ENCODE data around the gene GATAD2B. TPM values are rescaled to one million over a fixed set of nuclear protein-coding genes. Genes with fewer than 3 reads are reported as not detected.

Gene GATAD2B
- total and polyA plus RNA-seq, 2 donors (not counting 1 experiment from before 2014, with no cell fraction given), result 4.8 to 5.2 TPM

DNA sequence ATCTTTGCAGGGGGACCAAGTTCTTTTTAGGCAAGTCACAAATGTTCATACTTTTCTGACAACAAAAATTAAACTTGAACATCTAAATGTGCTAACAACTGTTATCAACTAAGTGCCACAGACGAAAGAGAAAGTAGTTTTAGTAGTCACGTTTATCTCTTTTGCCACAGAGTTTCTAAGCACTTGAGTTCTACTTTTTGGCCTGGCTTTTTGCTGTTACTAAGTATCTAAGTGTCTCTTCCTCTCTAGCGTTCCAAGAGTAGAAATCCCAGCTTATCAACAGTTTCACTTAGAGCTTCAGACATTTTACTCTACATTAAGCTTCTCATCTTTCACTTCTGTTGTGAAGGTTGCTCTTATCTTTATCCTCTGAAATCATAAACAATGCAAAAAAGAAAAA is 34.2 kb downstream of the GATAD2B start:
- H3K4me1 ChIP-seq (ENCODE audit: control insufficient read depth, extremely low read depth, insufficient read depth, low read length), result no peaks in the 10 kb centered on the region
- H2AFZ ChIP-seq (ENCODE audit: low read length), result no peak overlapping the region
- peak overlapping the region; percentile 49 for H3K4me2 ChIP-seq (ENCODE audit: extremely low read depth, insufficient read depth, low read length)
- no peaks in the 10 kb centered on the region for H3K79me2 ChIP-seq (ENCODE audit: control insufficient read depth, insufficient read depth, low read length)
- no peak overlapping the region for H3K9ac ChIP-seq (ENCODE audit: insufficient read depth, low read length)
- no peaks in the 10 kb centered on the region for H3K9me3 ChIP-seq (ENCODE audit: control insufficient read depth, insufficient read depth, low read depth, low read length)
- H3K4me3 ChIP-seq (replicated peaks in 1 of 4; ENCODE audit: control extremely low read depth in 1 of 4, insufficient read depth in 1 of 4, low read depth in 3 of 4, low read length in 4 of 4), result peak overlapping the region in 2 of 4 experiments; percentile 14 to 23
- DNase-seq (ENCODE audit: low read depth in 2 of 2), result peak in 1 of 2 donors; percentile 20
- no peaks in the 10 kb centered on the region for H3K36me3 ChIP-seq (ENCODE audit: control insufficient read depth, insufficient read depth, low read length)
- TF ChIP-seq, protein P1, sequence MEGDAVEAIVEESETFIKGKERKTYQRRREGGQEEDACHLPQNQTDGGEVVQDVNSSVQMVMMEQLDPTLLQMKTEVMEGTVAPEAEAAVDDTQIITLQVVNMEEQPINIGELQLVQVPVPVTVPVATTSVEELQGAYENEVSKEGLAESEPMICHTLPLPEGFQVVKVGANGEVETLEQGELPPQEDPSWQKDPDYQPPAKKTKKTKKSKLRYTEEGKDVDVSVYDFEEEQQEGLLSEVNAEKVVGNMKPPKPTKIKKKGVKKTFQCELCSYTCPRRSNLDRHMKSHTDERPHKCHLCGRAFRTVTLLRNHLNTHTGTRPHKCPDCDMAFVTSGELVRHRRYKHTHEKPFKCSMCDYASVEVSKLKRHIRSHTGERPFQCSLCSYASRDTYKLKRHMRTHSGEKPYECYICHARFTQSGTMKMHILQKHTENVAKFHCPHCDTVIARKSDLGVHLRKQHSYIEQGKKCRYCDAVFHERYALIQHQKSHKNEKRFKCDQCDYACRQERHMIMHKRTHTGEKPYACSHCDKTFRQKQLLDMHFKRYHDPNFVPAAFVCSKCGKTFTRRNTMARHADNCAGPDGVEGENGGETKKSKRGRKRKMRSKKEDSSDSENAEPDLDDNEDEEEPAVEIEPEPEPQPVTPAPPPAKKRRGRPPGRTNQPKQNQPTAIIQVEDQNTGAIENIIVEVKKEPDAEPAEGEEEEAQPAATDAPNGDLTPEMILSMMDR (conservative IDR thresholded peaks at IDR 0.05 in 1 of 2, IDR thresholded peaks at IDR 0.05 in 1 of 2; ENCODE audit: low read depth in 1 of 2, low read length in 2 of 2), result no peak
- TF ChIP-seq EZH2 (IDR thresholded peaks at IDR 0.05; ENCODE audit: low read length, missing control alignments), result no peak
- H3K27ac ChIP-seq (ENCODE audit: insufficient read depth, low read length), result no peak overlapping the region
- no peaks in the 10 kb centered on the region for H3K27me3 ChIP-seq (ENCODE audit: control insufficient read depth, insufficient read depth, low read length)
- H4K20me1 ChIP-seq (ENCODE audit: control insufficient read depth, extremely low read depth, insufficient read depth, low read length), result no peaks in the 10 kb centered on the region

DNA sequence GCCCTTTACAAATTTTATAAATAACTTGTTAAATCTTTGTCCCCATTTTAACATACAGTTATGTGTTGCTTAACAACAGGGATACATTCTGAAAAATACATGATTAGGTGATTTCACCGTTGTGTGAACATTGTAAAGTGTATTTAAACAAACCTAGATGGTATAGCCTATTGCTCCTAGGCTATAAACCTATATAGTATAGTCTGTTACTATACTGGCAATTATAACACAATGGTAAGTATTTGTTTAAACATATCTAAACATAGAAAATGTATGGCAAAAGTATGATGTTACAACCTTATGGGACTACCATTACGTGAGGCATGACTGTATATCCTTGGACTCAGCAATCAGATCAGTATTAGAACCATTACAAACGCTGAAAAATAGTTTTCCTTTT is 36.6 kb downstream of the GATAD2B start:
- H3K9me3 ChIP-seq (ENCODE audit: control insufficient read depth, insufficient read depth, low read depth, low read length), result no peaks in the 10 kb centered on the region
- no peak overlapping the region for H3K9ac ChIP-seq (ENCODE audit: insufficient read depth, low read length)
- H3K4me3 ChIP-seq (replicated peaks in 1 of 4; ENCODE audit: control extremely low read depth in 1 of 4, insufficient read depth in 1 of 4, low read depth in 3 of 4, low read length in 4 of 4), result no peak overlapping the region
- H3K79me2 ChIP-seq (ENCODE audit: control insufficient read depth, insufficient read depth, low read length), result peaks cover 6% of the 10 kb centered on the region
- TF ChIP-seq, protein P1 (conservative IDR thresholded peaks at IDR 0.05 in 1 of 2, IDR thresholded peaks at IDR 0.05 in 1 of 2; ENCODE audit: low read depth in 1 of 2, low read length in 2 of 2), result no peak
- no peak for TF ChIP-seq EZH2 (IDR thresholded peaks at IDR 0.05; ENCODE audit: low read length, missing control alignments)
- H3K4me1 ChIP-seq (ENCODE audit: control insufficient read depth, extremely low read depth, insufficient read depth, low read length), result peaks cover 3% of the 10 kb centered on the region
- H4K20me1 ChIP-seq (ENCODE audit: control insufficient read depth, extremely low read depth, insufficient read depth, low read length), result no peaks in the 10 kb centered on the region
- H3K27me3 ChIP-seq (ENCODE audit: control insufficient read depth, insufficient read depth, low read length), result no peaks in the 10 kb centered on the region
- no peak overlapping the region for H3K27ac ChIP-seq (ENCODE audit: insufficient read depth, low read length)
- no peaks in the 10 kb centered on the region for H3K36me3 ChIP-seq (ENCODE audit: control insufficient read depth, insufficient read depth, low read length)
- H3K4me2 ChIP-seq (ENCODE audit: extremely low read depth, insufficient read depth, low read length), result no peak overlapping the region
- H2AFZ ChIP-seq (ENCODE audit: low read length), result no peak overlapping the region
- DNase-seq (ENCODE audit: low read depth in 2 of 2), result no peak

DNA sequence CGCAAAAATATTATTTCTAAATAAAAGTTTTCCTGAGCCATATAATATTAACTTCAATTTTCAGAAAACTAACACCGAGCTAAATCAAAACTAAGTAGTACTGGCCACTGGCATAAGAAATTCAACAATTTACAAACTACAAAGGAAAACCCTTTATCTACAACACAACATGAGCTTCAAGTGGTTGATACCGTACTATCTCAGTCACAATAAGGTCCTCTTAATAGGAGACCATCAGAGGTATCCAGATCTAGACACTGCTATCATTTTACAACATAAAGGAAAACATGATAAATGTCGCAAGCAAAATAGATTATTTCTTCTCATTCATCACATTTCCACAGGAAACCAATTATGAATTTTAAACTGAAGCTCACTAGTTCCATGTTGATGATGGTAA is 39.5 kb downstream of the GATAD2B start:
- no peaks in the 10 kb centered on the region for H4K20me1 ChIP-seq (ENCODE audit: control insufficient read depth, extremely low read depth, insufficient read depth, low read length)
- TF ChIP-seq, protein P1 (conservative IDR thresholded peaks at IDR 0.05 in 1 of 2, IDR thresholded peaks at IDR 0.05 in 1 of 2; ENCODE audit: low read depth in 1 of 2, low read length in 2 of 2), result no peak

More for the DNA sequence above, 39.5 kb downstream of the GATAD2B start:
- H3K27ac ChIP-seq (ENCODE audit: insufficient read depth, low read length), result no peak overlapping the region
- H3K9ac ChIP-seq (ENCODE audit: insufficient read depth, low read length), result no peak overlapping the region
- H3K27me3 ChIP-seq (ENCODE audit: control insufficient read depth, insufficient read depth, low read length), result no peaks in the 10 kb centered on the region
- H2AFZ ChIP-seq (ENCODE audit: low read length), result no peak overlapping the region
- no peak for DNase-seq (ENCODE audit: low read depth in 2 of 2)
- no peaks in the 10 kb centered on the region for H3K36me3 ChIP-seq (ENCODE audit: control insufficient read depth, insufficient read depth, low read length)
- peaks cover 7% of the 10 kb centered on the region for H3K4me1 ChIP-seq (ENCODE audit: control insufficient read depth, extremely low read depth, insufficient read depth, low read length)
- H3K4me2 ChIP-seq (ENCODE audit: extremely low read depth, insufficient read depth, low read length), result no peak overlapping the region
- no peaks in the 10 kb centered on the region for H3K9me3 ChIP-seq (ENCODE audit: control insufficient read depth, insufficient read depth, low read depth, low read length)
- H3K79me2 ChIP-seq (ENCODE audit: control insufficient read depth, insufficient read depth, low read length), result peaks cover 14% of the 10 kb centered on the region
- H3K4me3 ChIP-seq (replicated peaks in 1 of 4; ENCODE audit: control extremely low read depth in 1 of 4, insufficient read depth in 1 of 4, low read depth in 3 of 4, low read length in 4 of 4), result no peak overlapping the region

Measured in fibroblast of lung (primary cell).